ENCODE measurements around the gene SCN3B.

DNA sequence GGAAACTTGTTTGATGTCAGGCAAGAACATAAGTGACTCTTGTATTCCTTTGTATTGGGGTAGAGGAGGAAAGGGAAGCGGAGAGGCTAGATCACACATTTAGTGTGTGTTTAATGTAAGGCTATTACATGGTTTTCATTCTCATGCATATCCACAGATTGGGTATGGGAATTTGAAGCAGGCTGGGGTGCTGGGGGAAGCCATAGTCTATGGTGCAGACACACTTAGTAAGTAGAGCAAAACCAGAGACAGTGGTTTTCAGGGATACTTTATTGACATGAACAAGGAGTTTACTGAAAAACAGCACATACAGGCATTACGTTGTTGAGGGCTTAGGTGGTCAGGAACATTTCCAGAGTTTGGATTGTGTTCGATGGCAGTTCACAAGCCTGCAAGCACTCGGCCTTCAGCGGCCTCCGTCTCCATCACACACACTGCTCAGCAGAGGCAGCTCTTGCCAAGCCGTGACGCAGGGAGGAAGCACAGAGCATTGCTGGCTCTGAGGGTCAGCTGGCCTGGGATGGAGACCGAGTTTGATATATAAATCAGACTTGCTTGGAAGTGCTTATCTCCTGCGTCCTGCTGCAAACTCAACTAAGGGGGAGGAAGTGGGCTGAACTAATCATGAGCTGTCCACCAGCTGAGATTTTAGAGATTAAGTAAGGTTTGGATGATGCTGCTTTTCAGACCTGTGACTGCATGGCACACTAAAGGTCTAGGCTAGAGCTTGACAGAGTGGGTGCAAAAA, 25.3 kb downstream of the SCN3B start:
- no peak for TF ChIP-seq ZNF121 (CRISPR knock-in tag; IDR thresholded peaks at IDR 0.05)
- TF ChIP-seq, protein P1, sequence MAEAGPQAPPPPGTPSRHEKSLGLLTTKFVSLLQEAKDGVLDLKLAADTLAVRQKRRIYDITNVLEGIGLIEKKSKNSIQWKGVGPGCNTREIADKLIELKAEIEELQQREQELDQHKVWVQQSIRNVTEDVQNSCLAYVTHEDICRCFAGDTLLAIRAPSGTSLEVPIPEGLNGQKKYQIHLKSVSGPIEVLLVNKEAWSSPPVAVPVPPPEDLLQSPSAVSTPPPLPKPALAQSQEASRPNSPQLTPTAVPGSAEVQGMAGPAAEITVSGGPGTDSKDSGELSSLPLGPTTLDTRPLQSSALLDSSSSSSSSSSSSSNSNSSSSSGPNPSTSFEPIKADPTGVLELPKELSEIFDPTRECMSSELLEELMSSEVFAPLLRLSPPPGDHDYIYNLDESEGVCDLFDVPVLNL (CRISPR knock-in tag; IDR thresholded peaks at IDR 0.05; ENCODE audit: borderline replicate concordance, low read depth), result no peak
- TF ChIP-seq ZBTB43 (CRISPR knock-in tag; IDR thresholded peaks at IDR 0.05), result no peak
- no peak for TF ChIP-seq ZNF138 (CRISPR knock-in tag; conservative IDR thresholded peaks at IDR 0.05)
- TF ChIP-seq, protein P2, sequence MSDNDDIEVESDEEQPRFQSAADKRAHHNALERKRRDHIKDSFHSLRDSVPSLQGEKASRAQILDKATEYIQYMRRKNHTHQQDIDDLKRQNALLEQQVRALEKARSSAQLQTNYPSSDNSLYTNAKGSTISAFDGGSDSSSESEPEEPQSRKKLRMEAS (CRISPR knock-in tag; IDR thresholded peaks at IDR 0.05), result no peak
- no peak for TF ChIP-seq ZBTB21 (CRISPR knock-in tag; IDR thresholded peaks at IDR 0.05; ENCODE audit: borderline replicate concordance)
- TF ChIP-seq, protein P3, sequence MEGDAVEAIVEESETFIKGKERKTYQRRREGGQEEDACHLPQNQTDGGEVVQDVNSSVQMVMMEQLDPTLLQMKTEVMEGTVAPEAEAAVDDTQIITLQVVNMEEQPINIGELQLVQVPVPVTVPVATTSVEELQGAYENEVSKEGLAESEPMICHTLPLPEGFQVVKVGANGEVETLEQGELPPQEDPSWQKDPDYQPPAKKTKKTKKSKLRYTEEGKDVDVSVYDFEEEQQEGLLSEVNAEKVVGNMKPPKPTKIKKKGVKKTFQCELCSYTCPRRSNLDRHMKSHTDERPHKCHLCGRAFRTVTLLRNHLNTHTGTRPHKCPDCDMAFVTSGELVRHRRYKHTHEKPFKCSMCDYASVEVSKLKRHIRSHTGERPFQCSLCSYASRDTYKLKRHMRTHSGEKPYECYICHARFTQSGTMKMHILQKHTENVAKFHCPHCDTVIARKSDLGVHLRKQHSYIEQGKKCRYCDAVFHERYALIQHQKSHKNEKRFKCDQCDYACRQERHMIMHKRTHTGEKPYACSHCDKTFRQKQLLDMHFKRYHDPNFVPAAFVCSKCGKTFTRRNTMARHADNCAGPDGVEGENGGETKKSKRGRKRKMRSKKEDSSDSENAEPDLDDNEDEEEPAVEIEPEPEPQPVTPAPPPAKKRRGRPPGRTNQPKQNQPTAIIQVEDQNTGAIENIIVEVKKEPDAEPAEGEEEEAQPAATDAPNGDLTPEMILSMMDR (IDR thresholded peaks at IDR 0.05), result no peak
- TF ChIP-seq FOXP1 (CRISPR knock-in tag; IDR thresholded peaks at IDR 0.05; ENCODE audit: borderline replicate concordance), result no peak
- no peak for TF ChIP-seq MYBL2 (CRISPR knock-in tag; IDR thresholded peaks at IDR 0.05)
- TF ChIP-seq GRHL2 (CRISPR knock-in tag; IDR thresholded peaks at IDR 0.05; ENCODE audit: insufficient replicate concordance, severe bottlenecking), result no peak
- no peak for TF ChIP-seq TCF7 (CRISPR knock-in tag; IDR thresholded peaks at IDR 0.05; ENCODE audit: low read depth)
- TF ChIP-seq NFE2L1 (CRISPR knock-in tag; IDR thresholded peaks at IDR 0.05), result no peak
